DMS114 treated with DMSO at 0.1 percent for 48 hours (cell line): ENCODE measurements around the gene TATDN2.
"Not testable (repeated sequence)": the region's sequence is repeated elsewhere in the genome, so short reads cannot be mapped to it uniquely, and the experiment has no call there.

Experiments
- DNase-seq: peaks from one replicate; lab custom pipeline; 2025; ENCODE audit not compliant: unreplicated experiment; lab: John Stamatoyannopoulos, UW

Gene TATDN2

GRCh38 chr3:10266936-10267335 lies 18.7 kb downstream of the TATDN2 start:
- not testable (repeated sequence) for DNase-seq

DNA sequence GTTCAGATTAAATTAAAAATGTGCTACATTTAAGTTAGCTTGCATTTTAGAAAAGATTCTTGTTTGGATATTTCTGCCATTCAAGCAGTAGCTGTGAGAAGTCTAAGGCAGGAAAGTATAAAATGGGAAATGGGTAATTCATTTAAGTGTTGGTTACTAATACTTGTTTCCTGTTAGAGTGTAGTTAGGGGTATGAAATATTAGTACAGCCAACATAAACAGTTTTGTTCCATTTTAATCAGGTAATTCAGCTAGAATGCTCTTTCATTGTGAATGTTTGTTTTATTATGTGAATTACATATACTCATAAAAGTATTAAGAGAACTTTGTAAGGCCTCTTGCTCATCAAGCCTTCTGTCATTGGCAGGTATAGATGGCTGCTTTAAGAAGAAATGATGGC lies 19.9 kb downstream of the TATDN2 start:
- DNase-seq = no peak

- DNase-seq = no peak
These were observed 20.7 kb downstream of the TATDN2 start for GRCh38 chr3:10268930-10269329.

GRCh38 chr3:10269443-10269842 lies 21.2 kb downstream of the TATDN2 start:
- DNase-seq = no peak

- not testable (repeated sequence) for DNase-seq
These were observed 24.2 kb downstream of the TATDN2 start for GRCh38 chr3:10272476-10272875.

DNA sequence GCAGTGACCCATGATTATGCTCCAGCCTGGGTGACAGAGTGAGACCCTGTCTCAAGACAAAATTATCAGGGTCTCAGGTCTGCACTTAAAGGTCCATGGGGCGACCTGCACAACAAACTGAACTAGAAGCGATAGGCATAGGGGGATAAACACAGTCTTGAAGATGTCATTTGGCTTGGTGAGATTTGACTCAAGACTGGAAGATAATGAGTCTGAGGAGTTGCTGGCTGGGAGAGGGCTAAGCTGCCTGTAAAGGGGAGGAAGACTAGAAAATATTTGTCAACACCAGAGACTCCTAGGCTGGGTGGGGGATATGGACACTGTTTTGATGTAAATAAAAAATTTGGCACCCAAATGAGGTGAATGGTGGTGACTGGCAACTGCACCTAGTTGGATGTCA lies 24.7 kb downstream of the TATDN2 start:
- no peak for DNase-seq

DNA sequence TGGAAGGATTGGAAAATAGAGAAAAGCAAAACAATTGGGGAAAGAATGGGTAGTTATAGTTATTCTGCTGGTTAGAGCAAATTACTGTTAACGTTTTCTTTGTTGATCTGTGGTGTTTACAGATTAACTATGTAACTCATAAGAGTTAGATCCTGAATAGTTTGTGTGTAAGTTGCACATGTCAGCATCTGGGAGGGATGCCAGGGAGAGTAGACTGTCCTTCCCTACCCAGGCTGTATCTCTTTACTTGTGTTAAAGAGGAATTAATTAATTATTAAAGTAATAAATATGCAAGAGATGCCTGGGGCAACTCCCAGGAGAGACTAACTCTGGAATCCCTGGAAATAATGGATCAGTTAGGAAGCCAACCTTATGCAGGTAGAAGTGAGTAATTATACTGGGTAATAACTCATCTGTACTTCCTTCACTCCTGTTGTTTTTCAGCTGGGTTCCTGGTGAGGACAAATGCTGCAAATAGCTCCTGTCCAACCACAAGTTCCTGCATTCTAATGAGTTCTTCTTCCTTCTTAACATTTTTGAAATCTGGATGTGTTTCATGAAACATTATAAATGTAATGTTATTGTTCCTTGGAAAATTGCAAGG lies 25.5 kb downstream of the TATDN2 start:
- DNase-seq = no peak

GRCh38 chr3:10274601-10275000 lies 26.3 kb downstream of the TATDN2 start:
- no peak for DNase-seq

GRCh38 chr3:10277115-10277625 lies 28.9 kb downstream of the TATDN2 start:
- no peak for DNase-seq

GRCh38 chr3:10278501-10278900 lies 30.2 kb downstream of the TATDN2 start:
- DNase-seq = no peak

DNA sequence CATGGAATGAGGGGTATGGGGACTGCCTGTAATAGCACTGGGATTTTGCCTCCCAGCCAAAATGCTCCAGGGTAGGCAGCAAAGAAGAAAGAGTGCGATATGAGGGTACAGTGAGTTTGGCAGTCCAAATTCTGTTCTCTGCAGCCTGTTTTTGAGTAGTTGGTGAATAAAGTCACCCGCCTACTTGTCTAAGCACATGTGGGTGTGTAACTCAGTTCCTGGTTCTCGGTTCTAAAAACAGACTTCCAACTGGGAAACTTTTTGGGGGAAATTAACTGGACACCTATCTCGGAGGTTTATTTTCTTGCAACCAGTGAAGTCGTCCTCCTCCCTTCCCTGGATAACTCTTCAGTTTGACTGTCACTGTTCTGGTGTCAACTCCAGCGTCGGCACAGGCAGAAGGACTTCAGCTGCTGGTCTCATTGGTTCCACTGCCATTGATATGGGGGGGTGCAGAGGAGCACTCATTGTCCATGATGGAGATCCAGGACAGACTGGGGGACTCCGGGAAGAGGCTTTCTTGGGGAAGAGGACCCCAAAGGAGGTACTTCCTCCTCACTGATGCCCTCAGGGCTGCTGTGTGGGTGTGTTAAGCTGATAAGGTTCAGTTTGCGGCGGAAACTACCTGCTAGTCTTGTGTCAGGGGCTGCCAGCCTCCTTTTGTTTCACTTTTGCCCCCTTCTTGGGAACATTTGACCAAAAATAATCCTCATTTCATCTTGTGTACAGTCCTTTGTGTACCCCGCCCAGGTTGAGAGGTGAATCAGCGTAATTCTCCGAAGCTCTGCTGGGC lies 31.3 kb downstream of the TATDN2 start:
- DNase-seq = no peak

DNA sequence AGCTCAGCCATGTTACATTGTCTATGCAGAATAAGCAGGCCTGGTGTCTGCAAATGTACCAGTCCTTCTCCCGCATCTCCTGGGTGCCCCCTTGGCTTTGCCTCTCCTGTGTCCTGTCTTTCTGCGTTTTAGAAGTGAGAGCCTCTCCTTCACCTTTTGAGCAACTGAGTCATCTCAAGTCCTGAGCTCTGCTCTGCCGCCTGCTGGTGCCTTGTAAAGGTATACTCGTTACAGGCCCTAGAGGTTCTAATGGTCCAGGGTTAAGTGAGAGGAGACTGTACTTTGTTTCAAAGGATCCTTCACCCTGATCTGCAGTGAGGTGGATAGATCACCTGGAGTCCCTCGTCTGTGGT lies 31.9 kb downstream of the TATDN2 start:
- no peak for DNase-seq

DNA sequence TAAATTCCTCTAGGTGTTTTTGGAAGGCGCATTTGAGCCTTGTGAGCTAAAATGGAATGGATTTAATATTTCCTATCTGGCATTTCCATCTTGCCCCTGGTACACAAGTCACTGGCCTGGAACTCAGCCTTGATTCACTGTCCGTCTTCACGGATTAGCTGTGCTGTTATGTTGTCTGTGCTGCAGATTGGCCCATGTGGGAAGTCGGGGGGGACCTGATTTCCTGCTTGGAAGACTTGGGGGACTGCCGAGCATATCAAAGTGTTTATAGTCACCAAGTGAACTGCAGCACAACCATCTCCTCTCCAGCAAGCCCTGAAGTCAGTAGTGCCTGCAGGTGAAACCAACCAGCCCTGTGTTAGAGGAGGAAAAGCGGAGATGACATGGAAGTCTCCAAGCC lies 32.3 kb downstream of the TATDN2 start:
- no peak for DNase-seq

DNA sequence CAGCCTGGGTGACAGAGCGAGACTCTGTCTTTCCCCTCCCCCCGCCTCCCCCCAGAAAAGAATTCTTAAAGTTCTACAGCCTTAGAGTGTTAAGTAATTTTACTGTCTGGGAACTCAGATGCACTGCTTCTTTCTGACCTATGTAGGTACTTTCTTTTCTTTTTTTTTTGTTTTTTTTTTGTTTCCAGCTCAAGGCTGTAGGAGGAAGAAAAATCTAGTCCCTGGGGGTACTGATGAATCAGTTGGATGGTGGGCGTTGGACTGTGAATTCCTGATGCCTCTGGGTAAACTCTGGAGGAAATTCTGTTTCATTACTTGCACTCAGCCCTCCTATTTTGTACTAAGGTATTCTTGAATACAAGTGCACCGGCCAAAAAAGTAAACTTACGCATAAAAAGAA lies 33.7 kb downstream of the TATDN2 start:
- no peak for DNase-seq

GRCh38 chr3:10283638-10284037 lies 35.4 kb downstream of the TATDN2 start:
- no peak for DNase-seq

DNA sequence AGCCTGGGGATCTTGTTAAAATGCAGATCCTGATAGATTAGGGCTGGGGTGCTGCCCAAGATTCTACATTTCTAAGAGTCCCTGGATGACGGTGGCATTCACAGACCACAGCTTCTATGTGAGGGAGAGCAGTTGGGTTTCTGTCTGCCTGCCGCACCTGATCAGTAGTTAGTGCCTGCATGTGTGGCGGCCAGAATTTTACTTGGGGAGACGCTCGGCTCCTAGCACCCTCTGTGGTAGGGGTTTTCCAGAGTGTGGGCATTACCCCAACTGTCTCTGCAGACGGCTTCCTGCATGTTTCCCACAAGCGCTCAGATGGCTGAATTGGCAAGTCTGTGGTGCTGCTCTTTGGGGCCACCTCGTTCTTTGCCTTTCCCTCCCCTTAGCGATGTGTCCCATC lies 36.2 kb downstream of the TATDN2 start:
- DNase-seq = no peak

DNA sequence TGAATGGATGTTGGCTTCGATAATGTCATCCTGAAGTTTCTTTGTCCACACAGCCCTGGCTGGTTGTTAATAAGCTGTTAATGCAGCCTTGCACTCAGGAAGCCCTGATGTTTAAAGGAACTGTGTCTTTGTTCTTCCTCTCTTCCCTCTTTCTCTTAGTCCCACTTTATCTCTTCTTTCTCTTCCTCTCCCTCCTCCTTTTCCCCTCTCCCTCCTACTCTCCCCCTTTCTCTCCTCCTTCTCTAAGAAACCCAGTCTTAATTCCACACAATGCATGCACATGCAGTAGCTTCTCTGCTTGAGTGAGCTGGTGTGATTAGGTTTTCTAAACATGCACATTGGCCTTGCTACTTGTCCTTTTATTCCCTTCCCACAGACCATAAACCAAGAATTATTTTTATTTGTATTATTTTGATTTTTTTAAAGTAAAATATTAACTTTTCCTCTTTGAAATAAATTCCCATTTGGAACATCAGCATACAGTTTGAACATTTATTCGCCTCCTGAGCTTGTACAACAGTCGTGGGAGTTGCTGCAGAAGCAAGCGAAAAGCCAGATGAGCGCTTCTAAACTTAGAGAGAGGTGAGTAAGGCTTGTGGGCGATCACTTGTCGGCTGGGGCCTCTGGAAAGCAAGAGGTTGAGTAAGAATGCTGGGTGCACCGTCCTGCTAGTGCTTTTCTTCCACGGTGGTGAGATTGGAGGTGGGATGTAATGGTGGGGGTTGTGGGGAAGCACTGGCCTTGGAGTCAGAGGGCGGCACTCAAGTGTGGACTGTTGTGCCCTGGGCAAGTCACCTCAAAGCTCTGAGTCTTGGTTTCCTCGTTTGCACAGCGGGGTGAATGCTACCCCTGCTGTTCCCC lies 37.2 kb downstream of the TATDN2 start:
- DNase-seq = no peak

GRCh38 chr3:10286133-10286524 lies 37.9 kb downstream of the TATDN2 start:
- DNase-seq = no peak

DNA sequence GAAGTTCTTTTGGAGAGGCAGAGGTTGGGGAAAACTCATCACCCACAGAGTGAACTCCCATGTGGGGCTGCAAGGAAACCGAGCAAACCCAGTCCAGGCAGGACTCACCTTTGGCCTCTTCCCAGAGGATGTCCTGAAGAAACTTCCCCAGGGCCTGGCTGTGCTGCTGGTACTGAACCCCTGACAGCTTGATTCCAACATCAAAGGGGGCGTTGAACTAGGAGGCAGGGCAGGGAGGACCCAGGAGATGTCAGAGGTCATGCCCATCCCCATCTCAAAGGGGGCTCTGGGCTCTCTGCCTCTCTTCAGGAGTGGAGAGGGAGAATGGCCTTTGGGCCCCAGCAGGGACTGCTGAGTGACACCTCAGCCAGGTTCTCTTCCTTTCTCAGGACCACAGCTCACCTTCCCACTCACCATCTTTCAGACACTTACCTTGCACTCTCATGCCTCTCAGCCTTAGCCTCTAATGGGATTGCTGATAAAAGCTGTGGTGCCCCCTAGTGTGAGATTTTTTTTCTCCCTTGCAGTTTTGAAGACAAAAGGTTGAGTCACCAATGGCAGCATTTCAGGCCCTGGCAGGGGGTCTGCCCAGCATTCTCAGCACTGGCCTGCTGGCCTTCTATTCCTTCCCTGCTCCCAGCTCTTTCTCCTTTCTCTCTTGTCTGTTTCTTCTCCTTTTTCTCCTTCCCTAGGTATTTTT lies 38.5 kb downstream of the TATDN2 start:
- DNase-seq = no peak

DNA sequence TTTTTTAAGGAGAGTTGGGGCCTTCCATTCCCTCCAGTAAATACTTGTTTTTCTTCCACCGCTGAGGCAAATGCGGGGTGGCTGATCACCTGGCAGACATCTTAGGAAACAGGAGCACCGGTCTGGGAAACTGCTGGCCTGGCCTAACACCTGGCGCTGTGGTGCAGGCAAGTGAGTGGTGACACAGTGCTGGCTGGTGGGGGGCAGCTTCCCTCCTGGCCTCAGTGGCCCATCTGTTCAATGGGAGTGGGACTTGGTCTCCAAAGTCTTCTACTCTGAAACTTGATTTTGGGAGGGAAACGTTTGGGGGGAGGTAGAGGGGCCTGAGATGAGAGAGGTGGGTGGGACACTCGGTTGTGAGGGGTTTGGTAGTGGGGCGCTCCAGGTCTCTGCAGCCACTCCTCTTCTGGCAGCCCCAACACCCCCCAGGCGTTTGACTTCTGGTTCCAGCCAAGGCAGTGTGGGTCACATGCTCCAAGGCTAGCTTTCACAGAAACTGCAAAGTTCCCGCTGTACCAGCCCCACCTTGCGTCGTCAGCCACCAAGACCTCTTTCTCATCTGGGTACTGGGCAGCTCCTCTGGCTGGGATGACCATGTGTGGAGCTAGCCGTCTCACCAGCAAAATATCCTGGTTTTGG lies 39.8 kb downstream of the TATDN2 start:
- DNase-seq = no peak

DNA sequence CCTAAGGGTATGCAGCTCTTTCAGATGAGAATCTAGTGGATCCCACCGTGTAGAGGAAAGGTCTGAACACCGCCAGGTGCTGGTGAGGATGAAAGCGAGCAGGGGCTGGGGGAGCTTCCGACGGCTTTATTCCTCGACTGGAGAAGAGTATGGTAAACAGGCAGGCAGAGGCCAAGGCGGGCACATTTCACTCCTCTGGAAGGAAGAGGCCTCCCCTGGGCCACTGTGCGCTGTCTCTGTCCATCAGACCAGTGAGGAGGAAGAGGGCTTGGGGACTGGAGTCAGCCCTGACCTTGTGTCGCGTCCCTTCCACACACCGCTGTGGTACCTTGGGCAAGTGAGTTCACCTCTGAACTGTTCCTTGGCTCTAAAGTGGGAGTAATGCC lies 40.3 kb downstream of the TATDN2 start:
- DNase-seq = no peak
